Fibroblast of lung (primary cell): ENCODE results near the gene RNF126. TPM values are rescaled to one million over a fixed set of nuclear protein-coding genes. Genes with fewer than 3 reads are reported as not detected.

Experiments used
- DNase-seq, 2 donors: peaks; one replicate each; pipeline versions ENCODE4 v3.0.0 to v3.0.0-alpha.2; 2010; ENCODE audit warnings: low read depth in 2 of 2
- H2AFZ ChIP-seq: 2 replicates; pipeline ENCODE4 v1.5.1; 2012; ENCODE audit warnings: low read length, control low read depth, inconsistent platforms
- H3K27ac ChIP-seq: 2 replicates; pipeline ENCODE4 v1.5.1; 2011; ENCODE audit warnings: low read length, control low read depth; ENCODE audit not compliant: insufficient read depth
- H3K27me3 ChIP-seq: 2 replicates; pipeline ENCODE4 v1.5.1; 2011; ENCODE audit warnings: mild to moderate bottlenecking, low read length; ENCODE audit not compliant: control insufficient read depth, insufficient read depth
- H3K36me3 ChIP-seq: 2 replicates; pipeline ENCODE4 v1.5.1; 2011; ENCODE audit warnings: low read length; ENCODE audit not compliant: control insufficient read depth, insufficient read depth
- H3K4me1 ChIP-seq: 2 replicates; pipeline ENCODE4 v1.5.1; 2011; ENCODE audit warnings: low read length; ENCODE audit not compliant: control insufficient read depth, insufficient read depth; ENCODE audit errors: extremely low read depth
- H3K4me2 ChIP-seq: 2 replicates; pipeline ENCODE4 v1.5.1; 2011; ENCODE audit warnings: low read length, control low read depth; ENCODE audit not compliant: insufficient read depth; ENCODE audit errors: extremely low read depth
- H3K4me3 ChIP-seq, 4 experiments: fragments of 200-600 bp in 1 of 4; sonication (generic) in 1 of 4; replicated peaks in 1 of 4; 2 replicates each; pipeline ENCODE4 v1.5.1; 2011 to 2016; ENCODE audit warnings: low read length in 4 of 4, low read depth in 3 of 4, mild to moderate bottlenecking in 3 of 4, control low read depth in 2 of 4, inconsistent platforms in 1 of 4, mixed read lengths in 1 of 4; ENCODE audit not compliant: insufficient read depth in 1 of 4; ENCODE audit errors: control extremely low read depth in 1 of 4
- H3K79me2 ChIP-seq: 2 replicates; pipeline ENCODE4 v1.5.1; 2012; ENCODE audit warnings: mild to moderate bottlenecking, low read length, inconsistent platforms; ENCODE audit not compliant: control insufficient read depth, insufficient read depth
- H3K9ac ChIP-seq: 2 replicates; pipeline ENCODE4 v1.5.1; 2011; ENCODE audit warnings: mild to moderate bottlenecking, low read length, control low read depth; ENCODE audit not compliant: insufficient read depth
- H3K9me3 ChIP-seq: 2 replicates; pipeline ENCODE4 v1.5.1; 2012; ENCODE audit warnings: low read depth, low read length; ENCODE audit not compliant: control insufficient read depth, insufficient read depth
- H4K20me1 ChIP-seq: 2 replicates; pipeline ENCODE4 v1.5.1; 2011; ENCODE audit warnings: low read length; ENCODE audit not compliant: control insufficient read depth, insufficient read depth; ENCODE audit errors: extremely low read depth
- EZH2 ChIP-seq: IDR thresholded peaks from 2 replicates; pipeline ENCODE4 v1.5.1; 2012; ENCODE audit warnings: low read length, control low read depth, mild to moderate bottlenecking; ENCODE audit errors: missing control alignments
- polyA plus RNA-seq, 2 donors: library from polyadenylated mRNA; depleted of rRNA in 1 of 2; stranded (reverse) in 1 of 2; unstranded in 1 of 2; fragments of >200 nt; gene quantifications; 2 replicates each; pipeline ENCODE4 v1.2.1, GENCODE V29; 2011 to 2012; ENCODE audit warnings: missing spikeins in 1 of 2
- total RNA-seq: library from RNA; depleted of rRNA; stranded (reverse); fragments of >200 nt; gene quantifications from 2 replicates; pipeline ENCODE4 v1.2.1, GENCODE V29; 2014
- TF ChIP-seq, protein P1 (sequence below), 2 donors: IDR thresholded peaks in 1 of 2; conservative IDR thresholded peaks in 1 of 2; 1 replicate in 1 of 2; 2 replicates in 1 of 2; pipeline ENCODE4 v1.5.1; 2011 to 2012; ENCODE audit warnings: low read length in 2 of 2, control low read depth in 1 of 2, inconsistent platforms in 1 of 2, low read depth in 1 of 2, mild to moderate bottlenecking in 1 of 2

The RNF126 gene
- total and polyA plus RNA-seq, 2 donors (not counting 1 experiment from before 2014, with no cell fraction given), result 7.8 to 18.0 TPM

DNA sequence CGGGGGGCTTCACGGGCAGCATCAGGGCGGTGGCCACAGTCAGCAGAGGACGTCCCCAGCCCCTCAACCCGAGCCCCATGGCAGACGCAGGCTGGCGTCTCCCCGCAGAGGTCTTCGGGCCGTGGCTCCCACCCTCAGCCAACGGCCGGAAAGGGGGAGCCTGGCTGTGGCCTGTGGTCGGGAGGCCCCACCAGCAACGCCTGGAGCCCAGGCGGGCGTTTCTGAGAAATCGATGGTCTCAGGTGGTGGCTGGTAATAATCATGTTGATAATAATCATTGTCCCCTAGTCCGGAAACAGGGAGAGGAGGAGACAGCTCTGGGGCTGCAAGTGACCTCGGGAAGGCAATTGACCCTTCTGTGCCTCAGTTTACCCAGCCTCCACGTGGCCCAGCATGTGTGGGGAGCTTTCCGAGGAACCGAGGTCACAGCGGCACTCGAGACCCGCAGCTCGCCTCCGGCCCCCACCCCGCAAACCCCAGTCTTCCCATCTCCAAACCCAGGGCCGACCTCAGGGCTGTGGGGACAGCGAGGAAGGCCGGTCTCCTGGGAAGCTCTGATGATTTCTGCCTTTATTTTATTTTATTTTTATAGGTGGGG is 32.4 kb upstream of the RNF126 start, which contains the start of gene PRSS57:
Gene PRSS57 (minus strand): TSS at position 101 of the 598 bp plus-strand sequence. CDS start 22 bp downstream, at position 79.
- Histone ChIP-seq H3K27ac (no peak within 1 kb of the TSS), H3K36me3 (no peaks in the 10 kb centered on the region), H3K79me2 (no peaks in the 10 kb centered on the region), H3K4me1 (no peaks in the 10 kb centered on the region), H3K9ac (no peak within 1 kb of the TSS), H3K4me2 (no peak within 1 kb of the TSS), H3K9me3 (no peaks in the 10 kb centered on the region), H3K27me3 (no peaks in the 10 kb centered on the region), H3K4me3 (no peak within 1 kb of the TSS), H4K20me1 (no peaks in the 10 kb centered on the region), H2AFZ (no peak within 1 kb of the TSS)
- no peak for DNase-seq
- TF ChIP-seq, protein P1, sequence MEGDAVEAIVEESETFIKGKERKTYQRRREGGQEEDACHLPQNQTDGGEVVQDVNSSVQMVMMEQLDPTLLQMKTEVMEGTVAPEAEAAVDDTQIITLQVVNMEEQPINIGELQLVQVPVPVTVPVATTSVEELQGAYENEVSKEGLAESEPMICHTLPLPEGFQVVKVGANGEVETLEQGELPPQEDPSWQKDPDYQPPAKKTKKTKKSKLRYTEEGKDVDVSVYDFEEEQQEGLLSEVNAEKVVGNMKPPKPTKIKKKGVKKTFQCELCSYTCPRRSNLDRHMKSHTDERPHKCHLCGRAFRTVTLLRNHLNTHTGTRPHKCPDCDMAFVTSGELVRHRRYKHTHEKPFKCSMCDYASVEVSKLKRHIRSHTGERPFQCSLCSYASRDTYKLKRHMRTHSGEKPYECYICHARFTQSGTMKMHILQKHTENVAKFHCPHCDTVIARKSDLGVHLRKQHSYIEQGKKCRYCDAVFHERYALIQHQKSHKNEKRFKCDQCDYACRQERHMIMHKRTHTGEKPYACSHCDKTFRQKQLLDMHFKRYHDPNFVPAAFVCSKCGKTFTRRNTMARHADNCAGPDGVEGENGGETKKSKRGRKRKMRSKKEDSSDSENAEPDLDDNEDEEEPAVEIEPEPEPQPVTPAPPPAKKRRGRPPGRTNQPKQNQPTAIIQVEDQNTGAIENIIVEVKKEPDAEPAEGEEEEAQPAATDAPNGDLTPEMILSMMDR (conservative IDR thresholded peaks at IDR 0.05 in 1 of 2, IDR thresholded peaks at IDR 0.05 in 1 of 2; ENCODE audit: low read depth in 1 of 2, low read length in 2 of 2), result no peak
- no peak for TF ChIP-seq EZH2

GRCh38 chr19:694481-695351 is 31.7 kb upstream of the RNF126 start:
- no peaks in the 10 kb centered on the region for H4K20me1 ChIP-seq
- H3K4me3 ChIP-seq, result no peak overlapping the region
- no peaks in the 10 kb centered on the region for H3K79me2 ChIP-seq
- H3K27me3 ChIP-seq, result no peaks in the 10 kb centered on the region
- DNase-seq, result no peak
- no peak overlapping the region for H3K27ac ChIP-seq
- no peaks in the 10 kb centered on the region for H3K9me3 ChIP-seq
- no peak overlapping the region for H2AFZ ChIP-seq
- no peak overlapping the region for H3K4me2 ChIP-seq
- no peak overlapping the region for H3K9ac ChIP-seq
- TF ChIP-seq, protein P1 (conservative IDR thresholded peaks at IDR 0.05 in 1 of 2, IDR thresholded peaks at IDR 0.05 in 1 of 2; ENCODE audit: low read depth in 1 of 2, low read length in 2 of 2), result no peak
- TF ChIP-seq EZH2, result no peak
- H3K36me3 ChIP-seq, result no peaks in the 10 kb centered on the region
- no peaks in the 10 kb centered on the region for H3K4me1 ChIP-seq

DNA sequence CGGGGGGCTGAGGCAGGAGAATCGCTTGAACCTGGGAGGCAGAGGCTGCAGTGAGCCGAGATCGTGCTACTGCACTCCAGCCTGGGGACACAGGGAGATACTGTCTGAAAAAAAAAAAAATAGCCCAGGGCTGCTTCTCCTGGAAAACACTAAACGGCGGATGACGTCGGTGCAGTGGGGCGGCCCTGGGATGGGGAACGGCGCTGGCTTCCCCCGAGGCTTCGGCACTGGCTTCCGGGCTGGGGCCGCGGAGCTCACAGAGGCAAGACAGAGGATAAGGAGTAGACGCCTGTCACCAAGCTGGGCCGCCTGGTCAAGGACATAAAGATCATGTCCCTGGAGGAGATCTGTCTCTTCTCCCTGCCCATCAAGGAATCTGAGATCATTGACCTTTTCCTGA is 27.2 kb upstream of the RNF126 start:
- TF ChIP-seq, protein P1 (conservative IDR thresholded peaks at IDR 0.05 in 1 of 2, IDR thresholded peaks at IDR 0.05 in 1 of 2; ENCODE audit: low read depth in 1 of 2, low read length in 2 of 2), result no peak
- no peak for TF ChIP-seq EZH2

More for the DNA sequence above, 27.2 kb upstream of the RNF126 start:
- H3K4me1 ChIP-seq, result no peaks in the 10 kb centered on the region
- H3K9ac ChIP-seq, result no peak overlapping the region
- H4K20me1 ChIP-seq, result no peaks in the 10 kb centered on the region
- no peak overlapping the region for H3K27ac ChIP-seq
- no peaks in the 10 kb centered on the region for H3K79me2 ChIP-seq
- H3K27me3 ChIP-seq, result no peaks in the 10 kb centered on the region
- H3K4me3 ChIP-seq, result no peak overlapping the region
- H3K9me3 ChIP-seq, result no peaks in the 10 kb centered on the region
- H3K36me3 ChIP-seq, result no peaks in the 10 kb centered on the region
- no peak overlapping the region for H3K4me2 ChIP-seq
- no peak for DNase-seq
- no peak overlapping the region for H2AFZ ChIP-seq
